Thymus (tissue), 11 donors: ENCODE measurements around the gene SEMA3F. TPM values are rescaled to one million over a fixed set of nuclear protein-coding genes. Genes with fewer than 3 reads are reported as not detected.

ENCODE experiments used
- DNase-seq, 9 donors: peaks; one replicate each; pipeline ENCODE4 v3.0.0-alpha.2; 2013; ENCODE audit warnings: low spot score in 9 of 9, low read depth in 6 of 9, missing footprints in 1 of 9
- H3K27ac ChIP-seq, 2 donors: one replicate each; pipeline ENCODE4 v1.5.1; 2013; ENCODE audit warnings: control low read depth in 1 of 2, low read depth in 1 of 2, low read length in 1 of 2, mild to moderate bottlenecking in 1 of 2, moderate library complexity in 1 of 2
- H3K27me3 ChIP-seq, 2 donors: one replicate each; pipeline ENCODE4 v1.5.1; 2013; ENCODE audit warnings: low read length in 1 of 2; ENCODE audit not compliant: control insufficient read depth in 2 of 2, insufficient read depth in 1 of 2
- H3K36me3 ChIP-seq, 2 donors: one replicate each; pipeline ENCODE4 v1.5.1; 2013; ENCODE audit warnings: low read length in 1 of 2, mild to moderate bottlenecking in 1 of 2, moderate library complexity in 1 of 2; ENCODE audit not compliant: control insufficient read depth in 2 of 2, insufficient read depth in 2 of 2
- H3K4me1 ChIP-seq, 2 donors: one replicate each; pipeline ENCODE4 v1.5.1; 2013; ENCODE audit warnings: low read length in 2 of 2; ENCODE audit not compliant: control insufficient read depth in 2 of 2, insufficient read depth in 2 of 2
- H3K4me3 ChIP-seq, 2 donors: one replicate each; pipeline ENCODE4 v1.5.1; 2013; ENCODE audit warnings: low read length in 2 of 2, control low read depth in 1 of 2, mild to moderate bottlenecking in 1 of 2
- H3K9me3 ChIP-seq, 2 donors: one replicate each; pipeline ENCODE4 v1.5.1; 2013; ENCODE audit warnings: low read length in 1 of 2, mild to moderate bottlenecking in 1 of 2; ENCODE audit not compliant: control insufficient read depth in 2 of 2, insufficient read depth in 1 of 2
- WGBS: extraction: QIAGEN DNeasy Blood & Tissue Kit; methylation state at CpG from one replicate; pipeline ENCODE4 v1.1.7; 2013; 5-methylcytosine and 5-hydroxymethylcytosine counted together
- polyA plus RNA-seq: library from polyadenylated mRNA; stranded (reverse); fragments of 200-250 nt; gene quantifications from one replicate; pipeline ENCODE4 v1.2.3, GENCODE V29; 2013
- total RNA-seq: library from RNA; stranded (reverse); fragments of 120-200 nt; gene quantifications from one replicate; pipeline ENCODE4 v1.2.4, GENCODE V29; 2013
- donor health status: healthy.

SEMA3F gene
- total and polyA plus RNA-seq, 2 donors = 4.4 to 19.7 TPM

DNA sequence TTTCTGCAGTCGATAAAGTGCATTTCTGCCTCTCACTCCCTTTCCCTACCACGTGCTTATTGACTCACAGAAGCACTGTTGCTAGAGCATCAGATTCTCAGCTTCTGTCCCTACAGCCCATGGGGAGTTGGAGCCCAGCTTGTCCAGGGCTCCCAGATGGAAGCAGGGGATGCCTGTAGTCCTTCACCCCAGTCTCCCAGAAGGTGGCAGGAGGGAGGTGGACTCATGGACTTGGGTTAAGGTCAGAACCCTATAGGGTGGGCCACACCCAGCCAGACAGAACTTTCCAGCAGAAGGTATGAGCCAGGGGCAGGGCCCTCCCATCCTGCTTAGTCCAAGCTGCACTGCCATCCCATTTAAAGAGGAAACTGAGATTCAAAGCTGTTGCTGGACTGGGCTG is 33.1 kb upstream of the SEMA3F start:
- Histone ChIP-seq H3K36me3 (peaks cover 51 to 55% of the 10 kb centered on the region in 2 donors), H3K27ac (no peak overlapping the region), H3K4me3 (no peak overlapping the region), H3K4me1 (peaks cover 0 to 9% of the 10 kb centered on the region in 2 donors), H3K27me3 (no peaks in the 10 kb centered on the region), H3K9me3 (no peaks in the 10 kb centered on the region)
- no peak for DNase-seq
- WGBS = 95% methylated on average over 2 of the region's 2 CpGs

DNA sequence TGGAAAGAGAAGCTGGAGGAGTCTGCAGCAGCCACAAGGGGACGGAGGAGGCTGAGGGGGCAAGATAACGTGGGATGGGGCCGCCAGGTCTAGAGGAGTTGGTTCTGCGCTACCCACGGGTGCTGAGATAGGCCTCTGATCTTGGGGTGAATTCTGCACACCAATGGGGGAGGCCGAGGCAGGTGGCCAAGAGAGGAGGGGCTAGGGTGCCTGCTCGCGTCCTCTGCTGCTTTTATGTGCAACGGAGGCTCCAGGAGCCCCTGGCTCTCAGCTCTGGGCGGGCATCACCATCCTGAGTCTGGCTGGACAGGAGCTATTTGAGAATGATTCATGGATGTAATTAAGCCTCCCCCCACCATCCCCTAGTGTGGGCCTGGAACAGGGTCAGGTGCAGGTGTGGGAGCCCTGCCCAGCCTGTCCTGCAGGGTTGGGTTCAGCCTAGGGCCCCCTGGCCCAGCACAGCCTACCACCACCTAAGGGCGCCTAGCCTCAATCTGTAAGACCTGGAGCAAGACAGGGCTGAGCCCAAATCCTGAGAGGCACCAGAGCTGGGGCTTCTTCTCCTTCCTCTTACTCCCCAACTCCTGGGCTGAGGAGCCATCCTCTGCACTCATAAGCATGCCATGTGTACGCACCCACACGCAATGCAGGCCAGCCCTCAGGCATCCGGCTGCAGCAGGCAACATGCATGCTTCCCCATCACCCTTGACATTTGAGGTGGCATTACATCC is 32.3 kb upstream of the SEMA3F start:
- H3K27ac ChIP-seq = no peak overlapping the region

DNA sequence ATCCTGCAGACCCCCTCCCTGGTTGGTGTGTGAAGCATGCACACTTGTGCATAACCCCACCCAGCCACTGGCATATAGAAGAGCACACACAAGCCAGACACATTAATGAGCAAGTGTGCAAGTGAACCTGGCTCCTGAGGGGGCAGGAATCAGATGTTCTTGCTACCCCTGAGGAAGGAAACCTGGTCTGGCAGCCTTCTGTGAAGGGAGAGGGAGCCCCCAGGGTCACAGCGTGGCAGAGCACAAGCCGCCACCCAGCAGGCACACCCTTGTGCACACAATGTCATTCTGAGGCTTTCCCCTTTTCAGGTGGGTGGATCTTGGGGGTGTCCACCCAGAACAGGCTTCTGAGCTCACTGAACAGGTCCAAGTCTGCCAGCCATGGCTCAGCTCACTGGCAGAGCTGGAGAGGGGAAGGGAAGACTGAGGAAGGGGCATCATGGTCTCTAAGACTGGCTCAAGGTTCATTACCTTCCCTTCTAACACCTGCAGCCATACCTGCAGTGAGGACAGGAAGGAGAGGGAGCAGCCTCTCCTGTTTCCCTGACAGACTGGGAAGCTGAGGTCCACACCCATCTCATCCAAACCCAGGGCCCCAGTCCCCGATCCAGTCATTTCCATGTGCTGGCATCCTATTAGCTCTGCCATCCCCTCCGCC is 31.6 kb upstream of the SEMA3F start:
- H3K27me3 ChIP-seq = no peaks in the 10 kb centered on the region
- peaks cover 36 to 41% of the 10 kb centered on the region in 2 donors for H3K36me3 ChIP-seq
- DNase-seq = no peak
- H3K27ac ChIP-seq = no peak overlapping the region
- 83% methylated on average over 4 of the region's 4 CpGs for WGBS
- no peaks in the 10 kb centered on the region for H3K9me3 ChIP-seq
- no peak overlapping the region for H3K4me3 ChIP-seq
- H3K4me1 ChIP-seq = peaks cover 0 to 9% of the 10 kb centered on the region in 2 donors

More for the DNA sequence above, 32.3 kb upstream of the SEMA3F start:
- no peak overlapping the region for H3K4me3 ChIP-seq
- no peak for DNase-seq
- no peaks in the 10 kb centered on the region for H3K27me3 ChIP-seq
- WGBS = 94% methylated on average over 14 of the region's 14 CpGs
- H3K9me3 ChIP-seq = no peaks in the 10 kb centered on the region
- peaks cover 43 to 48% of the 10 kb centered on the region in 2 donors for H3K36me3 ChIP-seq
- H3K4me1 ChIP-seq = peaks cover 0 to 9% of the 10 kb centered on the region in 2 donors

DNA sequence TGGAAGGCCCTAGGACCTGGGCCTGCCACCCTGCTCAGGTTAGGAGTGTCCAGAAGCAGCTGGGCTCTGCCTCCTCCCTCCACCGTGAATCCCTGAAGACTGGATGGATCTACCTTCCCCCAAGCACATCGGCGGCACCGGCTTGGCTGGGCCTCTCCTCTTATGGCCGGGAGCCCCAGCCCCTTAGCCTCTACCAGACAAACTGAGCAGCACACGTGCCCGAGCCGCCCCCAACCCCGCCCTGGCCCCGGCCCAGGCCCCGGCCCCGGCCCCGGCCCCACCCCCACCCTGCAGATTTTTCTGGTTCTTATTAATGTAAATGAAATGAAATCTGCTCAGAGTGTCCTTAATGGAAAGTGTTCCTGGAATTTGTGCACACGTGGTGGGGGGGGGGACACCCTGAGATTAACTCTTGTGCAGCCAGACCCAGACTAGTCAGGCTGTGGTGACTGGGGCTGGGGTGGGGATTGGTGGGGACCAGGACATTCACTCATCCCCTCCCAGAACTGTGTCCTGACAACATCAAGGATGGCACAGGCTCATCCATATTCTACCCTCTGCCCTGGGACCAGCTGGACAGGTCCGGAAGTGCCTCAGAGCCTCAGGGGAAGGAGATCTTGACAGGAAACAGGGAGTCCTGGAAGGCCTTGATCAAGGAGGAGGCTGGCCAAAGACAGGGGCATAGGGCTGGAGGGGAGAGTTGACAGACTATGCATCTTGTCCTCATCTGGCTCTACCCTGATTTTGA is 30.9 kb upstream of the SEMA3F start:
- Histone ChIP-seq H3K36me3 (peaks cover 29 to 34% of the 10 kb centered on the region in 2 donors), H3K27ac (no peak overlapping the region), H3K4me3 (no peak overlapping the region), H3K9me3 (no peaks in the 10 kb centered on the region), H3K27me3 (no peaks in the 10 kb centered on the region), H3K4me1 (peaks cover 0 to 9% of the 10 kb centered on the region in 2 donors)
- WGBS = 85% methylated on average over 15 of the region's 15 CpGs
- DNase-seq = no peak

DNA sequence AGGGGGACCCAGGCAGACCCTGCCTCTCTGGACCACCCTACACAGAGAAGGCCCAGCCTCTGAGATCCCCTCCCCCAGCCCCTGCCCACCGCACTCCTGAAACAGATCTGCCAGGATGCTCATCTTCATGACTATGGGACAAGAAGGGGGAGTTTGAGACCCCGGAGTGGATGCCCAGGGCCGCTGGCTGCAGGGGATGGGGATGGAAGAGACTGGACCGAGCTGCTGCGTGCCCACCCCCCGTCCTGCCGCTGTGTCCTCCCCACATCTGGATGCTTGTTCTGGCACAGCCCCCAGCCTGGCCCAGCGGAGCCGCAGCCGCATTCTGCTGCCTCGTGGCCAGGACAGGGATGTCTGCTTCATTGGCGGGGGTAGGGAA is 30.3 kb upstream of the SEMA3F start:
- H3K36me3 ChIP-seq = peaks cover 23 to 28% of the 10 kb centered on the region in 2 donors
- H3K27me3 ChIP-seq = no peaks in the 10 kb centered on the region
- no peaks in the 10 kb centered on the region for H3K9me3 ChIP-seq
- H3K27ac ChIP-seq = no peak overlapping the region
- H3K4me1 ChIP-seq = peaks cover 0 to 9% of the 10 kb centered on the region in 2 donors
- no peak for DNase-seq
- 89% methylated on average over 12 of the region's 12 CpGs for WGBS
- H3K4me3 ChIP-seq = no peak overlapping the region

DNA sequence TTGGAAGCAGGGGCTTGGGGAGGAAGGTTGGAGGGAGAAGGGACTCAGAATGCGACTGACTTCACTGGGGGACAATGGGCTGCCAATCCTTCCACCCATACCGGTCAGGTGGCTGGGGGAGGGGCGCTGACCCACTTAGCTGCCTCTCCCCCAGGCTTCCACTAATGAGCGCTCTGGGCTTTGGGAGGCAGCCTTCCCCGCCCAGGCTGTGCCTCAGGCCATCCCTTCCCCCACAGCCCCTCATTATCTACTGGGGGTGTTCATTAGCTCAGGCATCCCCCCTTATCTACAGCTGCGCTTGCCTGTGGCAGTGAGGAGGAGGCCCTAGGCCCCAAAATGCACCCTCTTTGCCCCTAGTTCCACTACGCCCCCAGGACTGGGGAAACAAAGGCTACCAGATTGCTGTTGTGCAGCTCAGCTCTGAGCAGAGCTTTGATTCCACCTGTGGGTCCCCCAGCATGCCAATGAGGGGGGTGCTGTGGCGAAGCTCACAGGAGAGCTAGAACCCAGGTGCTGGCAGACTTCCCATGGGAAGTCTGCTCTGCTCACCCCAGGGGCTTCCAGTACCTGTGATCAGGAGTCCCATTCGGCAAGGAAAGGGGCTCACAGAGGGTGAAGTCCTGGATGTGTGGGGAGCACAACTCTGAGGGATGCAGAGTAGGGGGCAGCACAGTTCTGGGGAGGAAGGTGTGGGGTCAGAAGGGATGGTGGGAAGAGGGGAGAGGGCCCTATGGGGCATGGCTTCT is 29.4 kb upstream of the SEMA3F start:
- no peak for DNase-seq
- Histone ChIP-seq H3K27ac (no peak overlapping the region), H3K27me3 (no peaks in the 10 kb centered on the region), H3K4me3 (no peak overlapping the region), H3K4me1 (peaks cover 0 to 9% of the 10 kb centered on the region in 2 donors), H3K9me3 (no peaks in the 10 kb centered on the region), H3K36me3 (peaks cover 14 to 19% of the 10 kb centered on the region in 2 donors)
- WGBS = 80% methylated on average over 9 of the region's 9 CpGs

DNA sequence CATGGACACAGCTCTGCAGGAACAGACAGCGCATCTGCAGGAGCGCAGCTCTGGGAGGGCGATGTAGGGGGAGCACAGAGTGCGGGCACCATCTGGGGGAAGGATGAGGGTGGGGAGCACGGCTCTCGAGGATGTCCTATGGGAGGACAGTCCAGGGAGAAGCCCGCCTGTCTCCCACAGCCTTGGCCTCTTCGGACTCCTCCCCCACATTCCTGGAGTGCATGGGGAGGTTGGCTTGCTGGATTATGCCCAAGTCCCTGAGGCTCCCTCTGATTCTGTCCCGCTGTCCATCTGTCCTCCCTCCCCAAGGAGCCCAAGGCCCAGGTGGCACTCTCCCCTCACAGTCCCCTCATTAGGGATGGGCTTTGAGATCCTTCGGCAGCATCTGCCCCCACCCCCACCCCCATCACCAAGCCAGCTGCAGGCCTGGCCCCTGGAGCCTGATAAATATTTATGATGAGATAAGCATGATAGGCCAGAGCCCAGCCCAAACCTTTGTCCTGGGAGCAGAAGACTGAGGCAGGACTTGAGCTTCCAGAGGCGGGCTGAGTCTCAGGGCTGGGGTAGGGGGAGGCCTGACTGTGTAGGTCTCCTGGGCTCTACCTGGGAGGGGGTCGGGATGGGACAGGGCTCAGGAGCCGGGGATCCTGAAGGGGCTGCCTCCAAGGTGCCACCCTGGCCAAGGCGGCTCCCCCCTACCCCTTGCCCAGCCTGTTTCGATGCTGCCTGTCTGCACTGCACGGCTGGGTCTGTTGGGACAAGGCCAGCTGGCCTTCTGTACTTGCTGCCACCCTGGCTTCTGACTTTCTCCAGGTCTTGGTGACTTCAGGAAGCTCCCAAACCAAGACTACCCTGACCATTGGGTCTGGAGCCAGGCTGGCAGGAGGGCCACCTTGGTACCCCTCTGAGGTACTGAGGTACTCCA is 28.6 kb upstream of the SEMA3F start:
- 93% methylated on average over 16 of the region's 16 CpGs for WGBS
- H3K4me1 ChIP-seq = peaks cover 0 to 7% of the 10 kb centered on the region in 2 donors

DNA sequence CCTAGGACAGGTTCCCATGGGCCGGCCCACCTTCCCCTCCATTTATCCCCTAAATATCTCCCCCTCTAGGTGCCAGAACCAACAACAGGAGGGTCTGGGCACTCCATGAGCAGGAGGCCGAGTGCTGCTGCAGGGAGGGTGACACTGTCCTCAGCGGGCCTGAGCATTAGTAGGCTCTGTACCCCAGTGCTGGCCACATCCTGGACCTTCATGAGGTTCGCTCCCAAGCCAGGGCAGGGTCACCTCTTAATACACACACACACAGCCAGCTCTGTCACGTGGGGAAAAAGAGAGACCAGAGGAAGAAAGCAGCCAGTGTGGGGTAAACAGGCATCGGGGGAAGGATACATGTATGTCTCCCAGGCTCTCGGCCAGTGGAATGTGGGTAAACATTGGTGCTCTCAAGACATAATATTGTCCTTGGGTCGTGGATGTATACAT is 27.9 kb upstream of the SEMA3F start:
- Histone ChIP-seq H3K9me3 (no peaks in the 10 kb centered on the region), H3K4me3 (no peak overlapping the region), H3K27ac (no peak overlapping the region), H3K4me1 (peaks cover 0 to 7% of the 10 kb centered on the region in 2 donors), H3K36me3 (peaks cover 5 to 9% of the 10 kb centered on the region in 2 donors), H3K27me3 (no peaks in the 10 kb centered on the region)
- DNase-seq = no peak
- WGBS = 97% methylated on average over 8 of the region's 8 CpGs

More for the DNA sequence above, 28.6 kb upstream of the SEMA3F start:
- Histone ChIP-seq H3K4me3 (no peak overlapping the region), H3K27ac (no peak overlapping the region), H3K36me3 (peaks cover 10 to 11% of the 10 kb centered on the region in 2 donors), H3K9me3 (no peaks in the 10 kb centered on the region), H3K27me3 (no peaks in the 10 kb centered on the region)
- DNase-seq = no peak
